Measurements from ENCODE around the gene KRT86.

- TF ChIP-seq POLR2G (IDR thresholded peaks at IDR 0.05; ENCODE audit: low read depth, low read length) (no peak), ZNF75A (CRISPR knock-in tag; IDR thresholded peaks at IDR 0.05) (no peak), POLR2AphosphoS5 (IDR thresholded peaks at IDR 0.05; ENCODE audit: control insufficient read depth, insufficient read depth, low read depth, low read length) (no peak)
- TF ChIP-seq, protein P1, sequence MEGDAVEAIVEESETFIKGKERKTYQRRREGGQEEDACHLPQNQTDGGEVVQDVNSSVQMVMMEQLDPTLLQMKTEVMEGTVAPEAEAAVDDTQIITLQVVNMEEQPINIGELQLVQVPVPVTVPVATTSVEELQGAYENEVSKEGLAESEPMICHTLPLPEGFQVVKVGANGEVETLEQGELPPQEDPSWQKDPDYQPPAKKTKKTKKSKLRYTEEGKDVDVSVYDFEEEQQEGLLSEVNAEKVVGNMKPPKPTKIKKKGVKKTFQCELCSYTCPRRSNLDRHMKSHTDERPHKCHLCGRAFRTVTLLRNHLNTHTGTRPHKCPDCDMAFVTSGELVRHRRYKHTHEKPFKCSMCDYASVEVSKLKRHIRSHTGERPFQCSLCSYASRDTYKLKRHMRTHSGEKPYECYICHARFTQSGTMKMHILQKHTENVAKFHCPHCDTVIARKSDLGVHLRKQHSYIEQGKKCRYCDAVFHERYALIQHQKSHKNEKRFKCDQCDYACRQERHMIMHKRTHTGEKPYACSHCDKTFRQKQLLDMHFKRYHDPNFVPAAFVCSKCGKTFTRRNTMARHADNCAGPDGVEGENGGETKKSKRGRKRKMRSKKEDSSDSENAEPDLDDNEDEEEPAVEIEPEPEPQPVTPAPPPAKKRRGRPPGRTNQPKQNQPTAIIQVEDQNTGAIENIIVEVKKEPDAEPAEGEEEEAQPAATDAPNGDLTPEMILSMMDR (IDR thresholded peaks at IDR 0.05 in 2 of 3, conservative IDR thresholded peaks at IDR 0.05 in 1 of 3; ENCODE audit: insufficient read depth in 2 of 3, low read depth in 1 of 3, low read length in 3 of 3): no peak
- TF ChIP-seq, protein P2, sequence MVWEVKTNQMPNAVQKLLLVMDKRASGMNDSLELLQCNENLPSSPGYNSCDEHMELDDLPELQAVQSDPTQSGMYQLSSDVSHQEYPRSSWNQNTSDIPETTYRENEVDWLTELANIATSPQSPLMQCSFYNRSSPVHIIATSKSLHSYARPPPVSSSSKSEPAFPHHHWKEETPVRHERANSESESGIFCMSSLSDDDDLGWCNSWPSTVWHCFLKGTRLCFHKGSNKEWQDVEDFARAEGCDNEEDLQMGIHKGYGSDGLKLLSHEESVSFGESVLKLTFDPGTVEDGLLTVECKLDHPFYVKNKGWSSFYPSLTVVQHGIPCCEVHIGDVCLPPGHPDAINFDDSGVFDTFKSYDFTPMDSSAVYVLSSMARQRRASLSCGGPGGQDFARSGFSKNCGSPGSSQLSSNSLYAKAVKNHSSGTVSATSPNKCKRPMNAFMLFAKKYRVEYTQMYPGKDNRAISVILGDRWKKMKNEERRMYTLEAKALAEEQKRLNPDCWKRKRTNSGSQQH (CRISPR knock-in tag; IDR thresholded peaks at IDR 0.05): no peak
Measured at GRCh38 chr12:52331833-52332232, 57.4 kb downstream of the KRT86 start.
